Measurements from ENCODE around the gene RAB20. TPM values are rescaled to one million over a fixed set of nuclear protein-coding genes. Genes with fewer than 3 reads are reported as not detected.

The RAB20 gene
- total and polyA plus RNA-seq, 7 experiments from 2014 or later: 1.3 to 13.6 (median 4.0) TPM

DNA sequence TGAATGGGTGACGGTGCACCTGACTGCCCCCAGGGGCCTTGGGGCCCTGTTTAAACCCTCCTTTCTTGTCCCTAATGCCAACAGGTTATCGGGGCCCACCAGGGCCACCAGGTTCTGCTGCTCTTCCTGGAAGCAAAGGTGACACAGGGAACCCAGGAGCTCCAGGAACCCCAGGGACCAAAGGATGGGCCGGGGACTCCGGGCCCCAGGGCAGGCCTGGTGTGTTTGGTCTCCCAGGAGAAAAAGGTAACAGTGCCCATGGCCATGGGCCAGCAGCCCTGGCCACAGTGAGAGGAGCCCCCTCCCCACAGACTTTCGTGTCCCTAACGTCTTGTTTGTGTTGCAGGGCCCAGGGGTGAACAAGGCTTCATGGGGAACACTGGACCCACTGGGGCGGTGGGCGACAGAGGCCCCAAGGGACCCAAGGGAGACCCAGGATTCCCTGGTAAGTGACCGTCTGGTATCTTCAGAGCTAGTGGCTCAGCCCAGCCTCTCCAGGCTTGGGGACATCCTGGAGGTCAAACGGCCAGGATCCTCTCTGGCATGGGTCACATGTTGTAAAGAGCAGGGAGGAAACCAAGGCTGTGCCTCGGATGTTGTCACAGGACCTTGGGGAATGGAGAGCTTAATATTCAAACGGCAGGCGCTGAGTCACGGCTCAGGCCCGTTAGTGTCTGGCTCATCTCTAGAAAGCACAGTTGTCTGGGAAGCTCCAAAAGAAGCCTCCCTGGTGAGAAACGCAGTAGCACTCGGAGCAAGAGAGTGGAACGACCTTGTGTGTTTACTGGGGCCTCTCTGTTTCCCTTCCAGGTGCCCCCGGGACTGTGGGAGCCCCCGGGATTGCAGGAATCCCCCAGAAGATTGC lies 58.3 kb downstream of the RAB20 start:
- Histone ChIP-seq H3K4me1 (ENCODE audit: control insufficient read depth in 2 of 2, insufficient read depth in 2 of 2, low read length in 2 of 2) (no peaks in the 10 kb centered on the region), H3K36me3 (ENCODE audit: control insufficient read depth in 2 of 3, insufficient read depth in 3 of 3, low read length in 3 of 3) (no peaks in the 10 kb centered on the region), H3K27me3 (ENCODE audit: control insufficient read depth in 2 of 2, insufficient read depth in 2 of 2, low read length in 2 of 2) (no peaks in the 10 kb centered on the region), H3K4me3 (ENCODE audit: low read length) (no peak overlapping the region), H3K9me3 (ENCODE audit: control insufficient read depth in 2 of 3, low read length in 3 of 3) (no peaks in the 10 kb centered on the region), H3K27ac (ENCODE audit: low read depth, low read length) (no peak overlapping the region)
- ChIA-PET CTCF (no interaction called here), POLR2A (no interaction called here)
- intact Hi-C loops (cut with micrococcal nuclease): no loop called here
- Mint-ChIP-seq H3K4me1 (peaks cover 0 to 1% (median 0%) of the 10 kb centered on the region in 7 donors), H3K27ac (no peak overlapping the region), H3K9me3 (peaks cover 0 to 20% (median 4%) of the 10 kb centered on the region in 11 donors), H3K36me3 (peaks cover 0 to 5% (median 0%) of the 10 kb centered on the region in 5 donors), H3K4me3 (no peak overlapping the region), H3K27me3 (peaks cover 0 to 19% (median 4%) of the 10 kb centered on the region in 5 donors)
- ATAC-seq: peak; percentile 41
- no peak for DNase-seq

DNA sequence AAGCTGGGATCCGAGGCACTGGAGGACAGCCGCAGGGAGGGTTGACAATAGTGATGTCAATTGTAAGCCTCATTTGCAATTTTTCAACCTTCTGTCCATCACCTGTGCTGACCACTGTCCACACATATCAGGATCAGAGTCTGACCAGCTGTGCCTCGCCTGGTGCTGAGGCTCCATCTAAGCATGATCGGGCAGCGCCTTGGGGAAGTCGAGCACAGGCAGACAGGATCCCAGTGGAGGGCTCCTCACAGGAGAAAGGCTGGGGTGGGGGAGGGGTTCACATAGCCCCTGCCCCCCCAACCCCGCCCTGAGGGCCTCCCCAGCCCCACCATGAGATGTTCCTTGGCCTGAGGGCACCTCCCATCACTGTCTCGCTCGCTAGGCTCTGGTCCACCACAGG lies 60.3 kb downstream of the RAB20 start:
- H3K27ac Mint-ChIP-seq: no peak overlapping the region
- Histone ChIP-seq H3K36me3 (ENCODE audit: control insufficient read depth in 2 of 3, insufficient read depth in 3 of 3, low read length in 3 of 3) (no peaks in the 10 kb centered on the region), H3K4me1 (ENCODE audit: control insufficient read depth in 2 of 2, insufficient read depth in 2 of 2, low read length in 2 of 2) (no peaks in the 10 kb centered on the region), H3K27ac (ENCODE audit: low read depth, low read length) (no peak overlapping the region), H3K27me3 (ENCODE audit: control insufficient read depth in 2 of 2, insufficient read depth in 2 of 2, low read length in 2 of 2) (no peaks in the 10 kb centered on the region), H3K4me3 (ENCODE audit: low read length) (no peak overlapping the region), H3K9me3 (ENCODE audit: control insufficient read depth in 2 of 3, low read length in 3 of 3) (no peaks in the 10 kb centered on the region)
- H3K4me1 Mint-ChIP-seq: peaks cover 0 to 1% (median 0%) of the 10 kb centered on the region in 7 donors
- peaks cover 0 to 24% (median 5%) of the 10 kb centered on the region in 11 donors for H3K9me3 Mint-ChIP-seq
- no peak overlapping the region for H3K4me3 Mint-ChIP-seq
- CTCF ChIA-PET: no interaction called here
- DNase-seq (no peak), ATAC-seq (no peak)
- H3K27me3 Mint-ChIP-seq: peaks cover 0 to 11% (median 4%) of the 10 kb centered on the region in 5 donors
- peaks cover 0 to 8% (median 0%) of the 10 kb centered on the region in 5 donors for H3K36me3 Mint-ChIP-seq
- POLR2A ChIA-PET: no interaction called here
- intact Hi-C loops (cut with micrococcal nuclease): no loop called here

DNA sequence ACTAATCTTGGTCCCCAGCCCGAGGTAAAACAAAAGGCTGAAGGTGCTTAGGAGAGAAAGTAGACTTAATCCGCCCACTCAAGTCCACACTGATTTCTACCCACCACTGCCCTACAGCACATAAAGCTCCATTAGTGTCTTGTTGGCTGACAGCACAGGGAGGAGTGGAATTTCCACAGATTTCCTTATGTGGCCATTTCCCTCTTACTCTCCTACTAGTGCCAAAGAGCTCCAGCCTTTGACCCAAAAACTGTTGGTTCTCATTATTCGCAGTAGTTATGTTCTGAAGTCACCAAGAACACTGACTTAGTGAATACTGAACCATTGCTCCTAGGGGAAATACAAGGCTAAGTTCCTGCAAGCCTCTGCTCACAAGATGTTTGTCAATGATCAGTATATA lies 61.2 kb downstream of the RAB20 start:
- H3K4me1 Mint-ChIP-seq: peaks cover 0 to 1% (median 0%) of the 10 kb centered on the region in 7 donors
- H3K27ac Mint-ChIP-seq: no peak overlapping the region
- no peak overlapping the region for H3K27ac ChIP-seq (ENCODE audit: low read depth, low read length)
- no peaks in the 10 kb centered on the region for H3K36me3 ChIP-seq (ENCODE audit: control insufficient read depth in 2 of 3, insufficient read depth in 3 of 3, low read length in 3 of 3)
- H3K36me3 Mint-ChIP-seq: peaks cover 0 to 8% (median 0%) of the 10 kb centered on the region in 5 donors
- no peak overlapping the region for H3K4me3 ChIP-seq (ENCODE audit: low read length)
- peaks cover 0 to 9% (median 4%) of the 10 kb centered on the region in 5 donors for H3K27me3 Mint-ChIP-seq
- ChIA-PET POLR2A (no interaction called here), CTCF (no interaction called here)
- no peaks in the 10 kb centered on the region for H3K4me1 ChIP-seq (ENCODE audit: control insufficient read depth in 2 of 2, insufficient read depth in 2 of 2, low read length in 2 of 2)
- H3K9me3 Mint-ChIP-seq: peaks cover 0 to 24% (median 5%) of the 10 kb centered on the region in 11 donors
- ATAC-seq (no peak), DNase-seq (no peak)
- H3K4me3 Mint-ChIP-seq: no peak overlapping the region
- H3K27me3 ChIP-seq (ENCODE audit: control insufficient read depth in 2 of 2, insufficient read depth in 2 of 2, low read length in 2 of 2): no peaks in the 10 kb centered on the region
- intact Hi-C loops (cut with micrococcal nuclease): no loop called here
- H3K9me3 ChIP-seq (ENCODE audit: control insufficient read depth in 2 of 3, low read length in 3 of 3): no peaks in the 10 kb centered on the region

DNA sequence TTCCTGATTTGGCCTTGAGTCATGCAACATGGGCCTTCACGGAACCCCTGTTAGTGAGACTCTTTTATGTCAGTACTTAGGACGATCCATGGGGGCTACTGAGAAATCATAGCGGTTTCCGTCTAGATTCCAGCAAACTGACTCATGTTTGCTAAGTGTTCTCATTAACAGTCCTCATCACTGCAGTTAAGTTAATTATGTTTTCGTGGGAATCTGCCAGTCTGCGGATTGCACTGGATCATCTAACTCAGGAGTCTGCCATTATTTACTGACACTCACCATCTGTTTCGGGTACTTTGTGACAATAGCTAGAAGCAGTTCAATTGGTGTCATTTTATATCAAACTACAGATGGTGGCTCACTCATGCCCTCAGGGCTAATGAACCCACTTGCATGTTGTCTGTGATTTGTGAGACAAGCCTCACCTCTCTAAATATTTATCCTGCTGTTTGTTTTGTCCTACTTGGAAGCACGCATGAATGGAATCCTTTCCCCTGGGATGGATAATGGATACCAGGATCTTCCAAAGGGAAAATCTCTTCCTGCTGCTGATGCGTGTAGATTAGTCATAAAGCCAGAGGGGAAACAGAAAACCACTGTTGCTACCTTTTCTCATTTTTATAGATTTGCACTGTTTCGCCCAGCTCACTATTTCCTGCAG lies 61.8 kb downstream of the RAB20 start:
- Histone ChIP-seq H3K9me3 (ENCODE audit: control insufficient read depth in 2 of 3, low read length in 3 of 3) (no peaks in the 10 kb centered on the region), H3K4me3 (ENCODE audit: low read length) (no peak overlapping the region), H3K27ac (ENCODE audit: low read depth, low read length) (no peak overlapping the region), H3K27me3 (ENCODE audit: control insufficient read depth in 2 of 2, insufficient read depth in 2 of 2, low read length in 2 of 2) (no peaks in the 10 kb centered on the region), H3K36me3 (ENCODE audit: control insufficient read depth in 2 of 3, insufficient read depth in 3 of 3, low read length in 3 of 3) (no peaks in the 10 kb centered on the region), H3K4me1 (ENCODE audit: control insufficient read depth in 2 of 2, insufficient read depth in 2 of 2, low read length in 2 of 2) (no peaks in the 10 kb centered on the region)
- peaks cover 0 to 24% (median 5%) of the 10 kb centered on the region in 11 donors for H3K9me3 Mint-ChIP-seq
- intact Hi-C loops (cut with micrococcal nuclease): no loop called here
- ChIA-PET POLR2A (no interaction called here), CTCF (no interaction called here)
- DNase-seq (no peak), ATAC-seq (no peak)
- H3K4me1 Mint-ChIP-seq: no peaks in the 10 kb centered on the region
- peaks cover 0 to 9% (median 4%) of the 10 kb centered on the region in 5 donors for H3K27me3 Mint-ChIP-seq
- peaks cover 0 to 8% (median 0%) of the 10 kb centered on the region in 5 donors for H3K36me3 Mint-ChIP-seq
- H3K27ac Mint-ChIP-seq: peak overlapping the region in 1 of 9 donors; percentile 5
- H3K4me3 Mint-ChIP-seq: no peak overlapping the region

DNA sequence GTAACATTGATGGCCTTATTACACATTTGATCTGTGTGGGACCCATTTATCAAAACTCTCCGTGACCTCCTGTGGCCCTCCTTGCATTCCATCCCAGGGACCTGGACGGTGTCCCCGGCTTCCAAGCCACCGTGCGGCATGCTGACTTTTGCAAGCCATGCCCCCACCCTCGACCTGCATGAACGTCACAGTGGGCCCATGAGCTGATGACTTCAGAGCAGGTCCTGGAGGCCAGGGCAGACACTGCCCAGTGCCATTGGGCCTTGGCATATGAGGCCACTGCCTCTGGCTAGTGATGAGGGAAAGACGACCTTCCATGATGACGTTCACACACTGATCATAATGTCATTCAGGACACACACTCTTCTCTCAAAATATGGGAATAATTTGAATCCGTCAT lies 62.8 kb downstream of the RAB20 start:
- no peak overlapping the region for H3K27ac Mint-ChIP-seq
- Histone ChIP-seq H3K27me3 (ENCODE audit: control insufficient read depth in 2 of 2, insufficient read depth in 2 of 2, low read length in 2 of 2) (no peaks in the 10 kb centered on the region), H3K4me1 (ENCODE audit: control insufficient read depth in 2 of 2, insufficient read depth in 2 of 2, low read length in 2 of 2) (no peaks in the 10 kb centered on the region), H3K9me3 (ENCODE audit: control insufficient read depth in 2 of 3, low read length in 3 of 3) (no peaks in the 10 kb centered on the region), H3K36me3 (ENCODE audit: control insufficient read depth in 2 of 3, insufficient read depth in 3 of 3, low read length in 3 of 3) (no peaks in the 10 kb centered on the region), H3K4me3 (ENCODE audit: low read length) (no peak overlapping the region), H3K27ac (ENCODE audit: low read depth, low read length) (no peak overlapping the region)
- peaks cover 0 to 24% (median 5%) of the 10 kb centered on the region in 11 donors for H3K9me3 Mint-ChIP-seq
- ChIA-PET POLR2A (no interaction called here), CTCF (no interaction called here)
- no peak overlapping the region for H3K4me3 Mint-ChIP-seq
- peaks cover 0 to 9% (median 4%) of the 10 kb centered on the region in 5 donors for H3K27me3 Mint-ChIP-seq
- no peaks in the 10 kb centered on the region for H3K4me1 Mint-ChIP-seq
- intact Hi-C loops (cut with micrococcal nuclease): no loop called here
- peaks cover 0 to 8% (median 0%) of the 10 kb centered on the region in 5 donors for H3K36me3 Mint-ChIP-seq
- no peak for DNase-seq
- no peak for ATAC-seq

DNA sequence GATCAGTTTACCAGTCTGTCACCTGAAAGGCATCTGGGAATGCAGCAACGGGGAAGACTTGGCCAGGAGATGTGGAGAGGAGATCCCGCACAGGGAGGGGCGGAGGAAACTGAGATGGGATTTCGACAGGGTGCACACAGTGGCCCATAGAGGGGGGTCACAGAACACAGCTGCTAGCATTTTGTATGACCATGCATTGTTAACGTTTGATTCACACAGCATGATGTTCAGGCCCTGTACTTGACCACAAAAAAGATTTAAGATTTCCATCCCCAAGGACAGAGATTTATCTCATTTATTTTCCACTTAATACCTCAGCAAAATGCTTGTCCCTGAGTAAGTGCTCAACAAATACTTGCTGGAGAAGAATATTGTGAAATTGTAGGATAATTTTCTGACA lies 63.2 kb downstream of the RAB20 start:
- intact Hi-C loops (cut with micrococcal nuclease): no loop called here
- DNase-seq (no peak), ATAC-seq (no peak)
- no peaks in the 10 kb centered on the region for H3K27me3 ChIP-seq (ENCODE audit: control insufficient read depth in 2 of 2, insufficient read depth in 2 of 2, low read length in 2 of 2)
- H3K4me3 Mint-ChIP-seq: no peak overlapping the region
- no peaks in the 10 kb centered on the region for H3K36me3 ChIP-seq (ENCODE audit: control insufficient read depth in 2 of 3, insufficient read depth in 3 of 3, low read length in 3 of 3)
- no peaks in the 10 kb centered on the region for H3K9me3 ChIP-seq (ENCODE audit: control insufficient read depth in 2 of 3, low read length in 3 of 3)
- H3K4me1 Mint-ChIP-seq: no peaks in the 10 kb centered on the region
- no peak overlapping the region for H3K4me3 ChIP-seq (ENCODE audit: low read length)
- H3K27ac Mint-ChIP-seq: no peak overlapping the region
- CTCF ChIA-PET: no interaction called here
- peaks cover 0 to 8% (median 0%) of the 10 kb centered on the region in 5 donors for H3K36me3 Mint-ChIP-seq
- no peak overlapping the region for H3K27ac ChIP-seq (ENCODE audit: low read depth, low read length)
- H3K27me3 Mint-ChIP-seq: peaks cover 0 to 9% (median 4%) of the 10 kb centered on the region in 5 donors
- H3K9me3 Mint-ChIP-seq: peaks cover 0 to 24% (median 5%) of the 10 kb centered on the region in 11 donors
- H3K4me1 ChIP-seq (ENCODE audit: control insufficient read depth in 2 of 2, insufficient read depth in 2 of 2, low read length in 2 of 2): no peaks in the 10 kb centered on the region
- POLR2A ChIA-PET: no interaction called here

Data from naive thymus-derived CD4-positive, alpha-beta T cell (primary cell).